ENCODE measurements around the gene NT5DC4. TPM values are rescaled to one million over a fixed set of nuclear protein-coding genes. Genes with fewer than 3 reads are reported as not detected.

NT5DC4 gene
- total RNA-seq, 1 experiment from 2014 or later: not detected

DNA sequence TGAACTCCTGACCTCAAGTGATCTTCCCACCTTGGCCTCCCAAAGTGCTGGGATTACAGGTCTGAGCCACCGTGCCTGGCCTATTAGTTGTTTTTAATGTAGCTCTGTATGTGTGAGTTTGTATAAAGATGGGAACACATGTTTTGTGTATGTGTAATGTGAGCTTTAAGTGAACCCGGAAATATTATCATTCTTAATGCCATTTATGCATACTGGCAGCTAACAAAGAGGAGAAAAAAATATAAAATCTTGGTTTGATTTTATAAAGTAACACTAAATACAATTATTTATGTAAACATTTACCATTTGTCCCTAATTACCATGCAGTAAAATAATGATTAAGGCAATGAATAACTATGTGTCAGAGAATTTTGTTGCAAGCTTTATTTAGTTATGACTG is 52.7 kb downstream of the NT5DC4 start:
- ChIA-PET CTCF (no interaction called here), POLR2A (ENCODE audit: low non-redundant PET) (no interaction called here)
- Histone ChIP-seq H3K9me3 (ENCODE audit: low read depth, low read length, poor library complexity, severe bottlenecking) (no peaks in the 10 kb centered on the region), H3K4me3 (ENCODE audit: low read depth, low read length, poor library complexity, severe bottlenecking) (no peak overlapping the region), H3K27me3 (replicated peaks; ENCODE audit: insufficient read depth, low read depth, low read length, poor library complexity) (no peaks in the 10 kb centered on the region), H3K4me1 (ENCODE audit: insufficient read depth, low read length, poor library complexity, severe bottlenecking) (no peaks in the 10 kb centered on the region), H3K27ac (ENCODE audit: low read depth, low read length, poor library complexity, severe bottlenecking) (no peak overlapping the region), H3K36me3 (ENCODE audit: insufficient read depth, low read length, poor library complexity, severe bottlenecking) (no peaks in the 10 kb centered on the region)
- no peak for DNase-seq (ENCODE audit: low spot score)
- TF ChIP-seq EZH2 (IDR thresholded peaks at IDR 0.05; ENCODE audit: borderline replicate concordance, low read depth, low read length, poor library complexity, severe bottlenecking) (no peak), CTCF (conservative IDR thresholded peaks at IDR 0.05; ENCODE audit: low read depth, low read length) (no peak)
- intact Hi-C loops (cut with micrococcal nuclease; ENCODE audit: unreplicated experiment): no loop called here
- BruUV-seq (replicated peaks): no TSS peak

DNA sequence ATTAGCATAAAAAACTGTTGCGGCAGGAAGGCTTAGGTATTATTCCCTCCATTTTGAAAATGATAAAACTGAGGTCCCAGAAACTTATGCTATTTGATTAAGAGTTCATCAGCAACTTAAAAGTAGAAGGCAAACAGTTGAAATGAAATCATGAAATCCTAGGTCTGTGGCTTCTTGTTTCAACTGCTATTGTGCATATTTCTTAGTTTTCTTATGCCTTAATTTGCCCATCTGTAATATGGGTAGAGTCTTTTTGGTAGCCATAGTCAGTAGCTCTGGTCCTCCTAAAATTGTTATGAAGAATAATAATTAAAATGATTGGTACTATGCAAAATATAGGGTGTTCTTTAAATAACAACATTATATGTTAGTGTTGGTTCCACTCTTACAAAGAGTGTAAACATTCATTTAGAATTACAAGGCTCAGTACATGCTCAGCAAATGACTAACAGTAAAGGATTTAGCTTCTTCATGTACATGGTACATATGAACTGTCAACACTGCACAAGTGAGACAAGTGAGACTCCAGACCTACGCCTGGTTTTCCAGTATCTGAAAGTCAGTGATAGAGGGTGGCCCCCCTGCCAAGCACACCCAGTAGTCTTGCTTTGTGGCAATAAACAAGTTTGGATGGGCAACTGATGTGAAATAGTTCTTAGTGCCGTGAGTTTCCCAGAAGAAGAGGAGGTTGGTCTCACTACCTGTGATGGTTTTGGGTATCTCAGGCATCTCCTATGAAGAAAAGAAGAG is 53.9 kb downstream of the NT5DC4 start:
- CTCF ChIA-PET: no interaction called here
- POLR2A ChIA-PET (ENCODE audit: low non-redundant PET): no interaction called here
- no peaks in the 10 kb centered on the region for H3K4me1 ChIP-seq (ENCODE audit: insufficient read depth, low read length, poor library complexity, severe bottlenecking)
- BruUV-seq (replicated peaks): no TSS peak
- no peaks in the 10 kb centered on the region for H3K9me3 ChIP-seq (ENCODE audit: low read depth, low read length, poor library complexity, severe bottlenecking)
- no peak overlapping the region for H3K4me3 ChIP-seq (ENCODE audit: low read depth, low read length, poor library complexity, severe bottlenecking)
- H3K27ac ChIP-seq (ENCODE audit: low read depth, low read length, poor library complexity, severe bottlenecking): no peak overlapping the region
- H3K36me3 ChIP-seq (ENCODE audit: insufficient read depth, low read length, poor library complexity, severe bottlenecking): no peaks in the 10 kb centered on the region
- intact Hi-C loops (cut with micrococcal nuclease; ENCODE audit: unreplicated experiment): no loop called here
- no peak for DNase-seq (ENCODE audit: low spot score)
- H3K27me3 ChIP-seq (replicated peaks; ENCODE audit: insufficient read depth, low read depth, low read length, poor library complexity): no peaks in the 10 kb centered on the region
- TF ChIP-seq EZH2 (IDR thresholded peaks at IDR 0.05; ENCODE audit: borderline replicate concordance, low read depth, low read length, poor library complexity, severe bottlenecking) (no peak), CTCF (conservative IDR thresholded peaks at IDR 0.05; ENCODE audit: low read depth, low read length) (no peak)

DNA sequence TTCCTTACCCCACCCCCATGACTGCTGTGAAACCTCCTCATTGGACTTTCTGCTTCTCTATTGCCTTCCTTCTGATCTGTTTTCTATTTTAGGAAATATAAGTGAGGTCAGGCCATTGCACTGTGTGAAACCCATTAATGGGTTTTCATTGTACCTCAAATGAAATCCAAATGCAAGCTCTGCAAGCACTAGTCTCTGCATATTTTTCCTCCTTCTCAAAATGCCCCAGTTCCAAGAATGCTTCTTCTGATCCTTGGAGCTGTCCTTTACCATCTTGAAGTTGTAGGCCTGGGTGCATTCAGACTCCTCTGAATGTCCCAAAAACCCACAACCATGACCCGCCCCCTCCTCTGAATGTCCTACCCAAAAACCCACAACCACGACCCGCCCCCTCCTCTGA is 55.3 kb downstream of the NT5DC4 start:
- H3K9me3 ChIP-seq (ENCODE audit: low read depth, low read length, poor library complexity, severe bottlenecking): no peaks in the 10 kb centered on the region
- POLR2A ChIA-PET (ENCODE audit: low non-redundant PET): interaction anchor here (0.5 kb wide), 1 partner anchor 17 kb away, joined by 5 read pairs; no protein-coding TSS in a partner anchor
- intact Hi-C loops (cut with micrococcal nuclease; ENCODE audit: unreplicated experiment): no loop called here
- no peak for DNase-seq (ENCODE audit: low spot score)
- H3K4me1 ChIP-seq (ENCODE audit: insufficient read depth, low read length, poor library complexity, severe bottlenecking): no peaks in the 10 kb centered on the region
- TF ChIP-seq EZH2 (IDR thresholded peaks at IDR 0.05; ENCODE audit: borderline replicate concordance, low read depth, low read length, poor library complexity, severe bottlenecking) (no peak), CTCF (conservative IDR thresholded peaks at IDR 0.05; ENCODE audit: low read depth, low read length) (no peak)
- H3K27me3 ChIP-seq (replicated peaks; ENCODE audit: insufficient read depth, low read depth, low read length, poor library complexity): no peaks in the 10 kb centered on the region
- no peaks in the 10 kb centered on the region for H3K36me3 ChIP-seq (ENCODE audit: insufficient read depth, low read length, poor library complexity, severe bottlenecking)
- CTCF ChIA-PET: no interaction called here
- no peak overlapping the region for H3K4me3 ChIP-seq (ENCODE audit: low read depth, low read length, poor library complexity, severe bottlenecking)
- no peak overlapping the region for H3K27ac ChIP-seq (ENCODE audit: low read depth, low read length, poor library complexity, severe bottlenecking)
- no TSS peak for BruUV-seq (replicated peaks)
